K562 (cell line): Measurements from ENCODE around the gene L3MBTL1. TPM values are rescaled to one million over a fixed set of nuclear protein-coding genes. Genes with fewer than 3 reads are reported as not detected.
A peak's percentile ranks its signal among the peaks of the same experiment; 100 is the strongest.

Experiments used
- ATF7 ChIP-seq: fragments of 450-650 bp; IDR thresholded peaks from 2 replicates; pipeline ENCODE4 v1.7.1; 2014; ENCODE audit warnings: mild to moderate bottlenecking, moderate library complexity
- CBX8 ChIP-seq: fragments of 200-600 bp; sonication (generic); IDR thresholded peaks from 2 replicates; pipeline ENCODE4 v1.6.1; 2012; ENCODE audit warnings: borderline replicate concordance, mixed run types, low read depth, mild to moderate bottlenecking, moderate library complexity, mixed read lengths, low read length, control low read depth, inconsistent platforms; ENCODE audit not compliant: poor library complexity, severe bottlenecking; ENCODE audit errors: extremely low read depth
- CTBP1 ChIP-seq: fragments of 450-650 bp; IDR thresholded peaks from 2 replicates; pipeline ENCODE4 v1.6.1; 2016; ENCODE audit warnings: borderline replicate concordance
- HDAC6 ChIP-seq: IDR thresholded peaks from 2 replicates; pipeline ENCODE4 v1.6.1; 2012; ENCODE audit warnings: low read depth, mild to moderate bottlenecking, control low read depth, inconsistent platforms, low read length, moderate library complexity
- MAFG ChIP-seq: fragments of 450-650 bp; conservative IDR thresholded peaks from 2 replicates; pipeline ENCODE4 v1.6.1; 2016; ENCODE audit warnings: missing genetic modification characterization, missing compliant biosample characterization
- ZBTB40 ChIP-seq, 2 experiments: fragments of 450-650 bp in 1 of 2; sonication (generic) in 1 of 2; formaldehyde crosslinking in 1 of 2; IDR thresholded peaks; 2 replicates each; pipeline versions ENCODE4 v1.7.1 to v1.9.0; 2016 to 2022; ENCODE audit warnings: inconsistent platforms in 1 of 2, mild to moderate bottlenecking in 1 of 2, missing genetic modification reagents in 1 of 2
- ZFP36 ChIP-seq: fragments of 150-350 bp; IDR thresholded peaks from 2 replicates; pipeline ENCODE4 v1.6.1; 2018; ENCODE audit warnings: low read length, low read depth; ENCODE audit not compliant: partially characterized antibody
- ZNF239 ChIP-seq: fragments of 250-450 bp; sonication (Bioruptor Pico); IDR thresholded peaks from 2 replicates; pipeline ENCODE4 v1.4.0; 2020; ENCODE audit warnings: mild to moderate bottlenecking
- ZNF398 ChIP-seq: fragments of 250-450 bp; sonication (Bioruptor Pico); IDR thresholded peaks from 2 replicates; pipeline ENCODE4 v1.8.0; 2021; ENCODE audit warnings: moderate library complexity, mild to moderate bottlenecking, inconsistent platforms
- ZNF445 ChIP-seq: fragments of 250-450 bp; sonication (Bioruptor Pico); IDR thresholded peaks from 2 replicates; pipeline ENCODE4 v1.4.0; 2020; ENCODE audit warnings: low read depth, mild to moderate bottlenecking, moderate library complexity
- polyA plus RNA-seq, 8 experiments: library from polyadenylated mRNA; depleted of rRNA in 4 of 8; stranded (reverse) in 5 of 8; unstranded in 3 of 8; fragments of >200 nt; fragmentation: Nextera tagmentation in 2 of 8; fragmentation: Illumina TruSeq in 1 of 8; extraction: Ambion mirVana in 2 of 8; extraction: Trizol in 1 of 8; gene quantifications; 2 replicates each; pipeline versions ENCODE4 v1.2.1 to v1.2.3, GENCODE V29; 2011 to 2014; ENCODE audit warnings: inconsistent platforms in 1 of 8, missing spikeins in 1 of 8
- total RNA-seq, 7 experiments: library from RNA; depleted of rRNA in 6 of 7; stranded (reverse); fragments of >200 nt in 6 of 7; fragmentation: Illumina TruSeq in 2 of 7; extraction: Trizol in 2 of 7; gene quantifications; 2 replicates each; pipeline versions ENCODE4 v1.2.1 to v1.2.3, GENCODE V29; 2011 to 2021; ENCODE audit warnings: low replicate concordance in 1 of 7
- TF ChIP-seq, protein P1 (sequence below): sonication (generic); formaldehyde crosslinking; IDR thresholded peaks from 2 replicates; pipeline ENCODE4 v1.9.0; 2022; ENCODE audit warnings: mild to moderate bottlenecking, missing genetic modification reagents

L3MBTL1 gene
- total and polyA plus RNA-seq, 9 of the 15 experiments (the other 6 are each of a cell fraction or from before 2014, with no cell fraction given): 0.77 to 10.0 (median 4.4) TPM

DNA sequence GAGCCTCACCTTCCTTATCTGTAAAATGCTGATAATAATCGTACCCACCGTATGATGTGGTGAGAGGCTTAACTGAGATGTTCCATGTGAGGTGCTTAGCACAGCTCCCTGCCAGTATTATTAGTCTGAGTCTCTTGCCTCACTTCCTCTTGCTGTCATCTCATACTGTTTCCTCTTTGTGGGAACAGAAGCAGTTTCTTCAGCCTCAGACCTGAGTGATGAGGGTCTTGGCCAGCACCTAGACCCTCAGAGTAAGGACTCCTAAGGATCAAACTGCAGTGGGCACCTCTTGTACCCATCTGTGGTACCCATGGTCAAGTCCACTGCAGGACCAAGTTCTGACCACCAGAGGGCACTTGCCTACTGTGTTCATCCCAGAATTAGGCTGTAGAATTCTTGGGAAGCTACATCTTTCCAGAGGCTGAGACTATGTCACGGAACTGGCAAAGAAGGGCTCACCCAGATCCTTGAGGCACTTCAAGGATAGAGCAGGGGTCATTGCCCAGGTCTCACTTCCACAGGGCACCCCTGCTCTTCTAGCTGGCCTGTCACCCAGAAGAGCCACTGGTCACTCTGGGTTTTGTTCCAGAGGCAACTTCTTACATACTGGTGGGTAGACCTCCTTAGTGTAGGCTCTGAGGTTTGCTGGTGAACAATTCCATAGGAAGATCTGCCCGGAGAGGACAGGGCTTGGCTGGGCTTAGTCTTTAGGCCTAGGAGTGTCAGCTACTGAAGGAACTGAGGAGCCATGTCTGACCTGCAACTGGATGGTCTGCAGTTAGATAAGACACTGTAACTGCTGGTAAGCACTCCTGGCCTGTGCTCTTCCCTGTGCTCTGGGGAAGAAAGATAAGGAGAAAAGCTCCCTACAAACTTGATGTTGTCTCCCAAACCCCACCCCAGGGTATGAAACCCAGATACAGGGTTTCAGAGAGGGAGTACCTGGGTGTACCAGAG lies 30.7 kb downstream of the L3MBTL1 start (continued):
- TF ChIP-seq ZBTB40 (IDR thresholded peaks at IDR 0.05): no peak
- TF ChIP-seq ZBTB40 (CRISPR knock-in tag; IDR thresholded peaks at IDR 0.05): no peak
- no peak; the same call in 1 of the 2 replicates for TF ChIP-seq ATF7
- TF ChIP-seq ZNF398 (CRISPR knock-in tag): no peak
- no peak for TF ChIP-seq ZNF445
- TF ChIP-seq CTBP1: peak; percentile 89; the same call in 1 of the 2 replicates
- no peak for TF ChIP-seq ZFP36
- TF ChIP-seq ZNF239 (CRISPR knock-in tag): no peak
- TF ChIP-seq, protein P1, sequence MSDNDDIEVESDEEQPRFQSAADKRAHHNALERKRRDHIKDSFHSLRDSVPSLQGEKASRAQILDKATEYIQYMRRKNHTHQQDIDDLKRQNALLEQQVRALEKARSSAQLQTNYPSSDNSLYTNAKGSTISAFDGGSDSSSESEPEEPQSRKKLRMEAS (CRISPR knock-in tag): no peak
- TF ChIP-seq MAFG: no peak
- no peak for TF ChIP-seq HDAC6
- no peak for TF ChIP-seq CBX8
